ENCODE data around the gene KCNK18.

KCNK18 gene

GRCh38 chr10:117174439-117175214 lies 22.7 kb upstream of the KCNK18 start:
- peak overlapping the region; percentile 15 for H3K4me3 ChIP-seq (ENCODE audit: severe bottlenecking)
- peaks cover 47% of the 10 kb centered on the region for H3K27me3 ChIP-seq (ENCODE audit: insufficient read depth, poor library complexity, severe bottlenecking)

GRCh38 chr10:117175215-117175900 lies 21.9 kb upstream of the KCNK18 start:
- Histone ChIP-seq H3K36me3 (ENCODE audit: low read depth) (no peaks in the 10 kb centered on the region), H3K4me3 (ENCODE audit: severe bottlenecking) (peak overlapping the region; percentile 15), H3K27me3 (ENCODE audit: insufficient read depth, poor library complexity, severe bottlenecking) (peaks cover 39% of the 10 kb centered on the region), H3K27ac (ENCODE audit: poor library complexity, severe bottlenecking) (no peak overlapping the region), H3K9me3 (ENCODE audit: severe bottlenecking) (no peaks in the 10 kb centered on the region), H3K4me1 (ENCODE audit: insufficient read depth, poor library complexity, severe bottlenecking) (no peaks in the 10 kb centered on the region)
- DNase-seq (ENCODE audit: low spot score) (peak; percentile 57), ATAC-seq (ENCODE audit: low read depth) (peak; percentile 70)
- TF ChIP-seq, protein P1, sequence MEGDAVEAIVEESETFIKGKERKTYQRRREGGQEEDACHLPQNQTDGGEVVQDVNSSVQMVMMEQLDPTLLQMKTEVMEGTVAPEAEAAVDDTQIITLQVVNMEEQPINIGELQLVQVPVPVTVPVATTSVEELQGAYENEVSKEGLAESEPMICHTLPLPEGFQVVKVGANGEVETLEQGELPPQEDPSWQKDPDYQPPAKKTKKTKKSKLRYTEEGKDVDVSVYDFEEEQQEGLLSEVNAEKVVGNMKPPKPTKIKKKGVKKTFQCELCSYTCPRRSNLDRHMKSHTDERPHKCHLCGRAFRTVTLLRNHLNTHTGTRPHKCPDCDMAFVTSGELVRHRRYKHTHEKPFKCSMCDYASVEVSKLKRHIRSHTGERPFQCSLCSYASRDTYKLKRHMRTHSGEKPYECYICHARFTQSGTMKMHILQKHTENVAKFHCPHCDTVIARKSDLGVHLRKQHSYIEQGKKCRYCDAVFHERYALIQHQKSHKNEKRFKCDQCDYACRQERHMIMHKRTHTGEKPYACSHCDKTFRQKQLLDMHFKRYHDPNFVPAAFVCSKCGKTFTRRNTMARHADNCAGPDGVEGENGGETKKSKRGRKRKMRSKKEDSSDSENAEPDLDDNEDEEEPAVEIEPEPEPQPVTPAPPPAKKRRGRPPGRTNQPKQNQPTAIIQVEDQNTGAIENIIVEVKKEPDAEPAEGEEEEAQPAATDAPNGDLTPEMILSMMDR (IDR thresholded peaks at IDR 0.05; ENCODE audit: poor library complexity, severe bottlenecking) = peak; percentile 47

More at GRCh38 chr10:117174439-117175214, 22.7 kb upstream of the KCNK18 start:
- no peaks in the 10 kb centered on the region for H3K4me1 ChIP-seq (ENCODE audit: insufficient read depth, poor library complexity, severe bottlenecking)
- no peaks in the 10 kb centered on the region for H3K9me3 ChIP-seq (ENCODE audit: severe bottlenecking)
- ATAC-seq (ENCODE audit: low read depth) (peak; percentile 83), DNase-seq (ENCODE audit: low spot score) (peak; percentile 62)
- H3K27ac ChIP-seq (ENCODE audit: poor library complexity, severe bottlenecking) = no peak overlapping the region
- no peaks in the 10 kb centered on the region for H3K36me3 ChIP-seq (ENCODE audit: low read depth)
- TF ChIP-seq, protein P1 (IDR thresholded peaks at IDR 0.05; ENCODE audit: poor library complexity, severe bottlenecking) = peak; percentile 87

DNA sequence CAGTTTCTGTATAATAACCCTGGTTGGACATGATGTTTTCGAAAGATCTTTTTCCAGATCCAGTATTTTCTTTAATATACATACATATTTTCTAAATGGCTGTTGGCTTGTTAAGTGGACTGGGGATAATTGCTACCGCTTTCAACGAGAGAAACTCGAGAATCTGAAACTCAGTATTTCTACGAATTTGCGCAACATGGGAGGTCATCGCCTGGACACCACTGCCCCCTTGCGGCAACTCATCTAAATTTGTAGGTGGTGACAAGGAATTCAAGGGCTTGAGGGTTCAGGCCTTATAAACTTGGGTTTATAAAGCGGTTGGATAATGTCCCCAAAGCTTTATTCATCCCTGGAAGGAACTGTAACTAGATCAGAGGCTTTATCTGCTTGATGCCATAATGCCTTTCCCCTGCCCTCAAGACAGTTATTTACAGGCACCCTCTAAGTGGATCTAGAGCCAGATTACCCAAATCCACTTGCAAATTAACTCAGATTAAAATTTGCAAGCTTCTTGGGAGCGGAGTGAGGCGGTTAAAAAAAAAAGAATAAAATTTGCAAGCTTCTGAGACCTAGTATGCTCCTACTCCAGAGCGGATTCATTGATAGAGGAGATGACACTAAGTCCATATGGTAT lies 21.3 kb upstream of the KCNK18 start:
- Histone ChIP-seq H3K4me1 (ENCODE audit: insufficient read depth, poor library complexity, severe bottlenecking) (no peaks in the 10 kb centered on the region), H3K4me3 (ENCODE audit: severe bottlenecking) (peak overlapping the region; percentile 15), H3K9me3 (ENCODE audit: severe bottlenecking) (no peaks in the 10 kb centered on the region), H3K27ac (ENCODE audit: poor library complexity, severe bottlenecking) (no peak overlapping the region), H3K36me3 (ENCODE audit: low read depth) (no peaks in the 10 kb centered on the region), H3K27me3 (ENCODE audit: insufficient read depth, poor library complexity, severe bottlenecking) (peaks cover 33% of the 10 kb centered on the region)
- DNase-seq (ENCODE audit: low spot score) (peak; percentile 64), ATAC-seq (ENCODE audit: low read depth) (peak; percentile 19; the same call in 1 of the 3 replicates)
- TF ChIP-seq, protein P1 (IDR thresholded peaks at IDR 0.05; ENCODE audit: poor library complexity, severe bottlenecking) = peak; percentile 83

- no peak overlapping the region for H3K4me3 ChIP-seq (ENCODE audit: severe bottlenecking)
- ATAC-seq (ENCODE audit: low read depth) (no peak), DNase-seq (ENCODE audit: low spot score) (no peak)
- H3K4me1 ChIP-seq (ENCODE audit: insufficient read depth, poor library complexity, severe bottlenecking) = no peaks in the 10 kb centered on the region
- peaks cover 11% of the 10 kb centered on the region for H3K27me3 ChIP-seq (ENCODE audit: insufficient read depth, poor library complexity, severe bottlenecking)
- TF ChIP-seq, protein P1 (IDR thresholded peaks at IDR 0.05; ENCODE audit: poor library complexity, severe bottlenecking) = no peak
- no peaks in the 10 kb centered on the region for H3K9me3 ChIP-seq (ENCODE audit: severe bottlenecking)
- H3K27ac ChIP-seq (ENCODE audit: poor library complexity, severe bottlenecking) = no peak overlapping the region
- no peaks in the 10 kb centered on the region for H3K36me3 ChIP-seq (ENCODE audit: low read depth)
Observed at GRCh38 chr10:117178190-117178589, 19.1 kb upstream of the KCNK18 start.

Measured in RWPE2 (cell line).